ENCODE results near the gene IFIT1. TPM values are rescaled to one million over a fixed set of nuclear protein-coding genes. Genes with fewer than 3 reads are reported as not detected.

Gene IFIT1
- total and polyA plus RNA-seq, 9 of the 15 experiments (the other 6 are each of a cell fraction or from before 2014, with no cell fraction given), result 0.03 to 0.40 (median 0.18) TPM

GRCh38 chr10:89374713-89375141 lies 17.7 kb upstream of the IFIT1 start (continued):
- TF ChIP-seq TFAP4 (CRISPR knock-in tag; IDR thresholded peaks at IDR 0.05; ENCODE audit: borderline replicate concordance) (peak; percentile 29; the same call in 1 of the 2 replicates), HMGN3 (IDR thresholded peaks at IDR 0.05; ENCODE audit: borderline replicate concordance, extremely low read depth, insufficient read length, low read depth, low read length) (no peak), SOX6 (IDR thresholded peaks at IDR 0.05) (peak; percentile 28), ETV1 (tag; conservative IDR thresholded peaks at IDR 0.05; ENCODE audit: low read depth) (no peak), ZNF444 (CRISPR knock-in tag; IDR thresholded peaks at IDR 0.05) (no peak), SREBF2 (CRISPR knock-in tag; IDR thresholded peaks at IDR 0.05) (no peak), RCOR1 (IDR thresholded peaks at IDR 0.05; ENCODE audit: borderline replicate concordance in 1 of 2, low read depth in 2 of 2, low read length in 2 of 2) (peak in 1 of 2 experiments; percentile 57; a peak in 1 of 4 replicates), GTF2E2 (tag; IDR thresholded peaks at IDR 0.05) (no peak), TRIM24 (IDR thresholded peaks at IDR 0.05) (peak in 1 of 2 experiments; percentile 31; a peak in 1 of 4 replicates), RB1 (IDR thresholded peaks at IDR 0.05; ENCODE audit: low read depth) (no peak), KLF16 (IDR thresholded peaks at IDR 0.05) (0 out of 2 replicates have a peak, but pooled peaks have one; percentile 29), TSC22D4 (tag; IDR thresholded peaks at IDR 0.05) (no peak), YBX1 (IDR thresholded peaks at IDR 0.05) (no peak), MNT (conservative IDR thresholded peaks at IDR 0.05) (0 out of 4 replicates have a peak, but pooled peaks of 1 of the 2 experiments have one; percentile 10), CBFA2T3 (IDR thresholded peaks at IDR 0.05) (peak; percentile 85), ZFP36 (IDR thresholded peaks at IDR 0.05; ENCODE audit: low read depth, low read length, partially characterized antibody) (peak; percentile 28), KDM1A (IDR thresholded peaks at IDR 0.05) (peak; percentile 32 to 39; a peak in 1 of 4 replicates), HMG20B (CRISPR knock-in tag; IDR thresholded peaks at IDR 0.05) (no peak), NCOR1 (IDR thresholded peaks at IDR 0.05) (peak; percentile 65), HDAC8 (tag; IDR thresholded peaks at IDR 0.05) (no peak), DPF2 (IDR thresholded peaks at IDR 0.05) (peak; percentile 62), TAL1 (IDR thresholded peaks at IDR 0.05) (peak; percentile 72), FOSL1 (tag; conservative IDR thresholded peaks at IDR 0.05) (0 out of 2 replicates have a peak, but pooled peaks have one; percentile 42), PURB (CRISPR knock-in tag; IDR thresholded peaks at IDR 0.05; ENCODE audit: low read depth) (no peak), RBM34 (IDR thresholded peaks at IDR 0.05; ENCODE audit: borderline replicate concordance, insufficient read depth, low read length) (no peak), POLR2AphosphoS5 (IDR thresholded peaks at IDR 0.05; ENCODE audit: control insufficient read depth, insufficient read depth, low read depth, low read length) (peak; percentile 38; the same call in 1 of the 2 replicates), SETDB1 (IDR thresholded peaks at IDR 0.05; ENCODE audit: low read length) (no peak), GATA2 (CRISPR knock-in tag; IDR thresholded peaks at IDR 0.05) (peak; percentile 56), MCM7 (IDR thresholded peaks at IDR 0.05) (no peak), MAFG (tag; conservative IDR thresholded peaks at IDR 0.05) (0 out of 2 replicates have a peak, but pooled peaks have one; percentile 1), SMARCE1 (IDR thresholded peaks at IDR 0.05) (0 out of 2 replicates have a peak, but pooled peaks have one; percentile 15), BMI1 (IDR thresholded peaks at IDR 0.05; ENCODE audit: low read length) (no peak), MTA2 (IDR thresholded peaks at IDR 0.05; ENCODE audit: low read depth) (peak; percentile 59)
